ENCODE measurements around the gene NSD2.

Gene NSD2

GRCh38 chr4:1945124-1945895, 74.1 kb downstream of the NSD2 start:
- no peak for DNase-seq

GRCh38 chr4:1945912-1946311, 74.7 kb downstream of the NSD2 start:
- no peak for DNase-seq

DNA sequence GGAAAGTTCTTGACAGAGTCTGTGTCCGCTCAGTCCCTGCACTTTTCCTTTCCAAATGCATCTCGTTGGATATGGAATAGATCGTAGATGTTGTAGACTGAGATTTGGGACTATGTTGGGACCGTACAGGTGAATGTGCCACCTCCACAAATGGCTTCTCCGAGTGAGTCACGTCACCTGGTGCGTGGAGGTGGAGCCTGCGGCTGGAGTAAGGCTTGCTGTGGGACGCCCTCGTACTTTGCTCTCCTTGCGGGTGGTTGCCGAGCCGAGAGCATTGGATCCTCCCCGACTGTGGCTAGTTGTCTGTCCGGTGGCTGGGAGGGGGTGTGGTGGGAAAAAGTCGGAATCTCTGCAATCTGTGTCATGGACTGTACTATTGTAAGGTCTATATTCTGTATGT, 77.0 kb downstream of the NSD2 start:
- DNase-seq = no peak

DNA sequence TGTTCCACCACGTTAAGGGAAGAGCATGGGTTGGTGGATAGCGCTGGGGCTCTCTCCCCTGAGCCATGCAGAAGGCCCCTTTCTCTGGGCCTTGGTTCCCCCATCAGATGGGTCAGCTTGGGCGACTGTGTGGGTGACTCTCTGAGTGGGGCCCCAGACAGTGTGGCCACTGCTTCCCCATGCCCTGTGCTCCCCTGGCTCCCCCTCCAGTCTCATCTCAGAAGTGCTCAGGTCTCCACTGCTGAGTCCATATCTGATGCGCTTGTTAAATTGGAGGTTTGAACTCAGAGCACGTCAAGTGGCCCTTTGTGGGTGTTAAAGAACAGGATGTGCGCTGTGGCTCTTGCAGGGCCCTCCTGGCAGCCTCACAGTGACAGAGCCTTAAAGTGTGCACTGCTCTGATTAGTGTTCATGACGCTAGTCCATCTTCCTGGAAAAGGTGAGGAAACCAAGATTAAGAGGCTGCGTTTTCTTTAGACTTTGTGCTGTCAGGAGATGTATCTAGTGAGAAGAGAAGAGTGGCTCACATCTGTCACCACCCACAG, 77.8 kb downstream of the NSD2 start:
- DNase-seq = no peak

DNA sequence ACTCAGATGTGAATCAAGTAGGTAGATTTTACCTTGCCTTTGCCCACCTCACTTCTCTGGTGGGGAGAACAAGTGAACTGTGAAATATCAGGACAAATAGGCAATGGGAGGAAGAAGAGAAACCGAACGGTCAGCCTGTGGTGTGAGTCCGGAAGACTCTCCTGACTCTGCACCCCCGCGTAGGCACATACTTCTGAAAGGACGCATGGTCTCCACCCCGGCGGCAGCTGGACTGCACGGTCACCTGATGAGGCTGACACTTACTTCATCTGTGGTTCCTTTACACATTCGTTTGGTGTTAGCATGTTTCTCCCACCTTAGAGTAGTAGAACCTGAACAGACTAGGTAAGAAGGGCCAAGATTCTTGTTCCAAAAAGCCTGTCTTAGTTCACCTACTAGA, 79.2 kb downstream of the NSD2 start:
- no peak for DNase-seq

DNA sequence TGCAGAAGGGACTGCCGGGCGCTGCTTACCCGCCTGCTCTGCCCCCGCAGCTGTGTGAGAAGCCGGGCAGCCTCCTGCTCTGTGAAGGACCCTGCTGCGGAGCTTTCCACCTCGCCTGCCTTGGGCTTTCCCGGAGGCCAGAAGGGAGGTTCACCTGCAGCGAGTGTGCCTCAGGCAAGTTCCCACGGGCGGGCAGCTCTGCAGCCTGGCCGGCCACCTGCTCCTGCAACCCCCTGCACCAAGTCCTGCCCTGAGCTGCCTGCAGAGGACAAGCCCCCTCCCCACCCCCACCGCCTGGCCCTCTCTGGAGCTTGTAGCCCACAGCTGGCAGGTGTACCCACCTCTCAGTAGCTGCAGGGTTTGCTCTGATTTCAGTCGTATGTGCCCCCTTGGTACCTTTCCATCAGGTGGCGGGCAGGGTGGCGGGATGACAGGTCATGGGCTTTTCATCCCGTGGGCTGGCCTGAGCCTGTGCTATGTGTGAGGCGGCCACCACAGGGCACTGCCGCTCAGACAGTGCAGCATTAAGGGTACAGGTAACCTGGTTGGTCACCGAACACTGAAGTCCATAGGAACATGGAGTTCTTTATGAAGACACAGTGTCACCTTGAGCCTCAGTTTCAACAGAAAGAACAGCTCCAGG, 81.0 kb downstream of the NSD2 start:
- no peak for DNase-seq

DNA sequence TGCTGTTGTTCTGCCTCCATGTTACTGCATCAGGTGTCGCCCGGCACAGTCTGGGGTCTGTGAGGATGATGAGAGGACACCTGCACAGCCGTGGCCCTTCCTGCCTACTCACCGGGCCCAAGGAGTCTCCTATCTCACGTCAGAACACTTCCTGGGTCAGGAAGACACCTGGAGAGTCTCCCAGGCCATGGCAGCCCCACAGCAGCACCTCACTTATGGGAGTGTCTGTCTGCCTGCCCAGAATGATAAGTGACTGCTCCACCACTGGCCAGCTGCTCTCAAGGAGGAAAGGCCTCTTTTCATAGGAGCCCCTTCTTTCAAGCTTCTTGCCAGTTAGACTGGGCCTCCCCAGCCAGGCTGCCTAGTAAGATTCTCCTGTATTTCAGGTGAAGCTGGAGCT, 81.5 kb downstream of the NSD2 start:
- DNase-seq = no peak

- no peak for DNase-seq
Measured at GRCh38 chr4:1953335-1953734, 82.1 kb downstream of the NSD2 start.

GRCh38 chr4:1956631-1957030, 85.4 kb downstream of the NSD2 start:
- no peak for DNase-seq

DNA sequence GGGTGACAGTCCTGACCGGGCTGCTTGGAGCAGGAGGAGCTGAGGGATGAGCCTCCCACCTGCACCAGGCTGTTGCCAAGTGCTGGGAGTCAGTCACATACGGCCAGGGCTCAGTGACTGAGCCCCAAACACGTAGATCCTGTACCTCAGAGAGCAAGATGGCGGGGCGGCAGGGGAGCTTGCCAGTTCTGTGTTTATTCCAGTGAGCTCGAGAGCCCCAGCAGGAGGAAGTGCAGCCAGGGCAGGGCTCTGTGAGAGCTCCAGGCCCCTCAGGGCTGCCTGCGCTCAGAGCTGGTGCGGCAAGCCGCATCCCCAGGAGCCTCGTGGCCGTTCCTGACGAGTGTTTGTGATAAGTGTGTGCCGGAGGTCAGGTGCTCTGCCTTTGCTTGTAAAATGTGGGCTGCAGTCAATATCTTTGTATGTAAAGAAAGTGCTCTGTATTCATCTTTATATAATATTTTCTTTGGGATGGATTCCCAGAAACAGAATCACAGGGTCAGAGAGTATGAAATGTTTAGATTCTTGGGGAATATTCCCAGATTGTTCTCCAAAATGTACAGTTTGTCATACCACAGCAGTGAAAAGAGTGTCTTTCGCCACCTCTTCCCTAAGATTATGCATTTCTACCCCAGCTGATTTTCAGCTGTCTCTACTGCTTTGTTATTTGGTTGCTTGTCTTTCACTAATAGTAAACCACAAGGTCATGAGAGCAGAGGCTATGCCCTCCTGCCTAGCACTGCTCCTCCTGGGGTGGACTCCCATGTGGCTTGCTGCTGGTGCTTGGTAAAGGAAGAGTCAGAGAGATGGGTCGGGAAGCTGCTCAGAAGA, 87.3 kb downstream of the NSD2 start:
- no peak for DNase-seq

DNA sequence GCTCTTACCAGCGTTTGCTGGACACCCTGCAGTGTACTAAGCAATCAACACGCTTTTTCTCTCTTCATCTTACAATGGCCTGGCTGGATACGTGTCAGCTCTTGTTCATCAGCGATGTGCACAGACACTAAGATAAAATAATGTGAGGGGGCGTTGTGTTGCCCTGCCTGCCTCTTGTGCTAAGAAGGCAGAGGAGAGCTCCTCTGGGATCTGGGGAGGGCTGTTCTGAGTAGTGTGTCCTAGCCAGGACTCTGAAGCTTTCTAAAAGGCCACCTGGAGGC, 87.9 kb downstream of the NSD2 start:
- DNase-seq = no peak

GRCh38 chr4:1960170-1960825, 89.1 kb downstream of the NSD2 start:
- no peak for DNase-seq

- no peak for DNase-seq
Measured at GRCh38 chr4:1961038-1961437, 89.8 kb downstream of the NSD2 start.

DNA sequence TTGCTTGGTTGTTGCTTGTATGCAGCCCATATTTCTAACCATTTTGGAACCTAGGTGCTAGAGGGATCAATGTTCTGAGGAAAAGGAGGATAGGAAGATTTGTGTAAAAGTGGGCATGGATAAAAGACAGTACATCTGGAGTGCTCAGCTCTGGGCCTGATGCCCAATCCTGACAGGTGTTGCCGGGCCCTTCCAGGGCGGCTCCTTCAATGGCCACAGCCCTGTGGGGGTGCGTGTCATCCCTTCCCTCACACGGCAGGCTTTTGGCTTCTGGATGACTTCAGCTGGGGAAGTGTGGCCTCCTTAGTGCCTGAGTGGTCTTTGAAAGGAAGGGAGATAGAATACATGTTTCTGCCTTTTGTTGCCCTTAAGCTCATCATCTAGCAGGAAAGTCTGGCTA, 90.4 kb downstream of the NSD2 start:
- no peak for DNase-seq

GRCh38 chr4:1962980-1963379, 91.8 kb downstream of the NSD2 start:
- DNase-seq = no peak

DNA sequence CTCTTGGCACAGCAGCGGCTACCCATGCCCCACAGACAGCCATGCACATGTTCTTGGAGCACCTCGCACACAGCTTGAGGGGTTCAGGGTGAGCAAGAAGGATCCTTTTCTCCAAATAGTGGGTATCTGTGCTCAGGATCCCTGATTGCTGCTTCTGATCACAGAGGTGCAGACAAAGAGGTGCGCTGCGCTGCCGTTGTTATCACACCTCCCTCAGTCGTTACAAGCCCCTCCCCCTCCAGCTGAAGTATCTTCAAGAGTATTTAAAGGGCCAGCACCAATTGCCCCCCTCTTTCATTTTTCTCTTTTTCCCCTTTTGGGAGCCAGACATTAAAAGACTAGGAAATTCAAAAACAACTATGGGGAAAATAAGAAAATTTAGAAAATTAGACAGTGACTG, 93.2 kb downstream of the NSD2 start:
- DNase-seq = no peak

DNA sequence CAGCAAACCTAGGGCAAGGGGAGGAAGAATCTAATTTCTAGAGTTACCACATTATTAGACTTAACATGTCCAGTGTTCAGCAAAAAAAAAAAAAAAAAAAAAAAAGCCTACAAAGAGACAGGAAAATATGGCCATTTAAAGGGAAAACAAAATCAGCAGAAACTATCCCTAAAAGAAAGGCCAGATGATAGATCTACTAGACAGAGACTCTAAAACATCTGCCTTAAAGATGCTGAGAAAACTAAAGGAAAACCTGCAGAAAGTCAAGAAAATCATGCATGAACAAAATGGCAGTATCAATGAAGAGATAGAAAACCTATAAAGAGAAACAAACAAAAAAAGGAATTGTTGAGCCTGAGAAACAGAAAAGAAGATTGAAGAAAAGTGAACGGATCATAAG, 93.8 kb downstream of the NSD2 start:
- DNase-seq = no peak

- DNase-seq = no peak
Measured at GRCh38 chr4:1967512-1968149, 96.4 kb downstream of the NSD2 start.

DNA sequence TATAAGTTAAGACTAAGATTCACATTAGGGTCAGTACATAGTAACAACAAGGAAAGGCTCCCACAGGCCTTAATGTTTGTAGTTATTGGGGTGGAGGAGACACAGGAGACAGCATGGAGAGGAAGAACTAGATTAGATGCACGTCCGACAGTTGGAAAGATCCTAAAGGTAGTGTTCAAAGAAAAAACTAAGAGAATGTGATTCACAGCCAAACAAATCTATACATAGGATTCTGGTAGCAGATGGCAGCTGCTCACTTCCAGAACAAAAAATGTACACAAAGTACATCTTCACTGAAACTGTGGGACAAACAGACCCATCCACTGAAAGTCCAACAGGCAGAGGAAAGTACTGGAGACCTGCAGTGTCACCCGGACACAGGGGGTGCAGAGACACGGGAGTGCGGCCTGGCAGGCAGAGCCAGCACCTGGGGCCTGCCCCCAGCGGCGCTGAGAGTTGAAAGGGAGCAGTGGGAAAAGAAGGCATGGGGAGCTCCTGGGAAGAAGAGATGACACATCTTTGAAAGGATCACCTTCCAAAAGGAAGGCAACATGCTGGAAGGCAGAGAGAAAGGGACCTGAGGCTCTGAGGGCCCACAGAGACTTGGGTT, 97.6 kb downstream of the NSD2 start:
- no peak for DNase-seq

- DNase-seq = no peak
Measured at GRCh38 chr4:1969928-1970723, 98.9 kb downstream of the NSD2 start.

DNA sequence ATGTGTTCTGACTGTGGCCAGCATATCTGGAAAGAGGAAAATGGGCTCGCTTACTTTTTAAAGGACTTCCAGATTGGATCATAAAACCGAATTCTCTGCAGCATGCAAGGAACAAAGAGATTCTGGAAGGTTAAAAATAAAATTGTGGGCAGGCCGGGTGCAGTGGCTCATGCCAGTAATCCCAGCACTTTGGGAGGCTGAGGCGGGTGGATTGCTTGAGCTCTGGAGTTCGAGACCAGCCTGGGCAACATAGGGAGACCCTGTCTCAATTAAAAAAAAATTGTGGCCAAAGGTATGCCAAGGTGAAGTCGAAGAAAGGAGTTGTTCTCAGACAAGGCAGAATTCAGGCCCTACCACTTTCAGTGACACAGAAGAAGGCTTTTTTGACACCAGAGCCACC, 99.7 kb downstream of the NSD2 start:
- DNase-seq = no peak
